Tibial nerve (tissue), 3 donors: ENCODE results near the gene TOM1L2.

ENCODE experiments used
- CTCF ChIP-seq, 5 experiments: fragments of 200-600 bp in 3 of 5; fragments of 450-650 bp in 2 of 5; sonication (generic) in 3 of 5; IDR thresholded peaks; one replicate each; pipeline ENCODE4 v1.5.1; 2016 to 2019; ENCODE audit warnings: antibody characterized with exemption in 5 of 5, mild to moderate bottlenecking in 3 of 5, moderate library complexity in 2 of 5
- POLR2A ChIP-seq, 2 donors: fragments of 450-650 bp; IDR thresholded peaks; one replicate each; pipeline ENCODE4 v1.6.1; 2017; ENCODE audit warnings: antibody characterized with exemption in 2 of 2, mild to moderate bottlenecking in 2 of 2, moderate library complexity in 2 of 2

- TF ChIP-seq CTCF (IDR thresholded peaks at IDR 0.05): no peak
- TF ChIP-seq POLR2A (IDR thresholded peaks at IDR 0.05): no peak
Observed at GRCh38 chr17:17857496-17857895, 114.7 kb downstream of the TOM1L2 start.
